ENCODE data around the gene DBF4.
"Not testable (repeated sequence)": the region's sequence is repeated elsewhere in the genome, so short reads cannot be mapped to it uniquely, and the experiment has no call there.

The DBF4 gene

GRCh38 chr7:87944547-87944946, 68.3 kb downstream of the DBF4 start:
- H3K27me3 Mint-ChIP-seq = no peaks in the 10 kb centered on the region
- no peak overlapping the region for H3K4me3 Mint-ChIP-seq
- no peaks in the 10 kb centered on the region for H3K9me3 Mint-ChIP-seq
- no peak overlapping the region for H3K27ac Mint-ChIP-seq
- H3K36me3 Mint-ChIP-seq (ENCODE audit: low read depth) = no peaks in the 10 kb centered on the region
- no peaks in the 10 kb centered on the region for H3K4me1 Mint-ChIP-seq (ENCODE audit: low read depth)
- intact Hi-C loops (cut with micrococcal nuclease) = no loop called here

- H3K4me3 Mint-ChIP-seq; H3K27me3 Mint-ChIP-seq; intact Hi-C loops (cut with micrococcal nuclease); H3K9me3 Mint-ChIP-seq; H3K36me3 Mint-ChIP-seq (ENCODE audit: low read depth); H3K27ac Mint-ChIP-seq; H3K4me1 Mint-ChIP-seq (ENCODE audit: low read depth): not testable (repeated sequence)
Measured at GRCh38 chr7:87945926-87946325, 69.6 kb downstream of the DBF4 start.

DNA sequence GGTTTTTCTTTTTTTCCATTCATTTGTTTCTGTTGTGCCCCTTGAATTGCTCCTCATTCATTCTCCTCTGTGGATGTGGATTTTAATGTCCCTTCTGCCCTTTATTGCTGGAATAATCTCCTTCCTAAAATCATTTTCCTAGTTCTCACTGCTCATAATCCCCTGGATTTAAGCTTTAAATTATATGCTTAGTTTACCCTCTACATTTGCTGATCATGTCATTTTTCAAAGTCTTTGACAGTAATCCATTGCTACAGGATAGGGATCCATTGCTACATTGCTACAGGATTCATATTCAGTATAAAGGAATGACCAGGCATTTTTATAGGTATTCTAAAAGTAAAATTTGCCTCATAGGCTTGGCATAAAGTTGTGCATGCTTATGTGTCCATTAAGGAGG, 72.1 kb downstream of the DBF4 start:
- H3K4me1 Mint-ChIP-seq (ENCODE audit: low read depth) = no peaks in the 10 kb centered on the region
- no peak overlapping the region for H3K4me3 Mint-ChIP-seq
- intact Hi-C loops (cut with micrococcal nuclease) = no loop called here
- no peaks in the 10 kb centered on the region for H3K36me3 Mint-ChIP-seq (ENCODE audit: low read depth)
- H3K9me3 Mint-ChIP-seq = no peaks in the 10 kb centered on the region
- no peaks in the 10 kb centered on the region for H3K27me3 Mint-ChIP-seq
- no peak overlapping the region for H3K27ac Mint-ChIP-seq

Data from dendritic cell treated with granulocyte-macrophage colony-stimulating factor and Interleukin-4, amounts not matched to agents 40 ng/mL and 50 ng/mL, for 4 days (primary cell).